Testis (tissue), 2 donors: Measurements from ENCODE around the gene MYO1E.

Experiments used
- CTCF ChIP-seq, 3 experiments: fragments of 450-650 bp in 2 of 3; fragments of 200-600 bp in 1 of 3; sonication (generic) in 1 of 3; IDR thresholded peaks; one replicate each; pipeline ENCODE4 v1.5.1; 2016 to 2019; ENCODE audit warnings: antibody characterized with exemption in 3 of 3, mild to moderate bottlenecking in 2 of 3, moderate library complexity in 1 of 3
- POLR2A ChIP-seq: fragments of 450-650 bp; IDR thresholded peaks from one replicate; pipeline ENCODE4 v1.6.1; 2017; ENCODE audit warnings: antibody characterized with exemption, mild to moderate bottlenecking, moderate library complexity

DNA sequence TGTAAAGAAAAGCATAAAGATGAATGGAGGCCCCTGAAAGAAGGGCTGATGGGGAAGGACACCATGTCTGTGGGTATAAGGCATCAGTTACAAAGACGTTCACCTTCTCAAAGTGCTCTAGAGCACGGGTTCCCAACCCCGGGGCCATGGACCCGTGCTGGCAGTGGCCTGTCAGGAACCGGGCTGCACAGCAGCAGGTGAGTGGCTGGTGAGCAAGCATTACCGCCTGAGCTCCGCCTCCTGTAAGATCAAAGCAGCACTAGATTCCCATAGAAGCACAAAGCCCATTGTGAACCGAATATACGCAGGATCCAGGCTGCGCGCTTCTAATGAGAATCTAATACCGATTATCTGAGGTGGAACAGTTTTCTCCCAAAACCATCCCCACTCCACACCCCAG lies 25.7 kb downstream of the MYO1E start:
- no peak for TF ChIP-seq CTCF (IDR thresholded peaks at IDR 0.05)
- TF ChIP-seq POLR2A, result no peak
